ENCODE measurements around the gene ADD1. TPM values are rescaled to one million over a fixed set of nuclear protein-coding genes. Genes with fewer than 3 reads are reported as not detected.
A peak's percentile ranks its signal among the peaks of the same experiment; 100 is the strongest.
"Not testable (repeated sequence)": the region's sequence is repeated elsewhere in the genome, so short reads cannot be mapped to it uniquely, and the experiment has no call there.

Gene ADD1
- total and polyA plus RNA-seq, 9 donors: 165 to 216 (median 177) TPM

- peaks cover 45% of the 10 kb centered on the region for H3K4me1 ChIP-seq (ENCODE audit: control insufficient read depth, insufficient read depth, low read length)
- no peak for DNase-seq
- WGBS (ENCODE audit: insufficient coverage): 68% methylated on average over 13 of the region's 15 CpGs
Measured at GRCh38 chr4:2932951-2933565, 89.4 kb downstream of the ADD1 start.

GRCh38 chr4:2933566-2934076 is 90.0 kb downstream of the ADD1 start:
- Histone ChIP-seq H3K27me3 (ENCODE audit: control insufficient read depth, insufficient read depth, low read length) (no peaks in the 10 kb centered on the region), H3K4me3 (ENCODE audit: low read length) (peak overlapping the region; percentile 68), H3K27ac (ENCODE audit: low read length) (peak overlapping the region; percentile 15), H3K9me3 (replicated peaks; ENCODE audit: control insufficient read depth, low read depth, low read length) (no peaks in the 10 kb centered on the region), H3K4me1 (ENCODE audit: control insufficient read depth, insufficient read depth, low read length) (peaks cover 45% of the 10 kb centered on the region), H3K36me3 (ENCODE audit: control insufficient read depth, insufficient read depth, low read length) (peaks cover 58% of the 10 kb centered on the region)
- DNase-seq: no peak
- WGBS (ENCODE audit: insufficient coverage): 31% methylated on average over 20 of the region's 31 CpGs

More at GRCh38 chr4:2932951-2933565, 89.4 kb downstream of the ADD1 start:
- no peaks in the 10 kb centered on the region for H3K9me3 ChIP-seq (replicated peaks; ENCODE audit: control insufficient read depth, low read depth, low read length)
- H3K27me3 ChIP-seq (ENCODE audit: control insufficient read depth, insufficient read depth, low read length): no peaks in the 10 kb centered on the region
- H3K4me3 ChIP-seq (ENCODE audit: low read length): peak overlapping the region; percentile 68
- peaks cover 59% of the 10 kb centered on the region for H3K36me3 ChIP-seq (ENCODE audit: control insufficient read depth, insufficient read depth, low read length)
- peak overlapping the region; percentile 51 for H3K27ac ChIP-seq (ENCODE audit: low read length)

- no peaks in the 10 kb centered on the region for H3K27me3 ChIP-seq (ENCODE audit: control insufficient read depth, insufficient read depth, low read length)
- H3K4me1 ChIP-seq (ENCODE audit: control insufficient read depth, insufficient read depth, low read length): peaks cover 45% of the 10 kb centered on the region
- H3K9me3 ChIP-seq (replicated peaks; ENCODE audit: control insufficient read depth, low read depth, low read length): no peaks in the 10 kb centered on the region
- peaks cover 58% of the 10 kb centered on the region for H3K36me3 ChIP-seq (ENCODE audit: control insufficient read depth, insufficient read depth, low read length)
- peak overlapping the region; percentile 72 for H3K4me3 ChIP-seq (ENCODE audit: low read length)
- whole genome bisulfite sequencing (ENCODE audit: insufficient coverage): under 1% methylated on average over 34 of the region's 93 CpGs
- DNase-seq: peak; percentile 59
- H3K27ac ChIP-seq (ENCODE audit: low read length): peak overlapping the region; percentile 15
Measured at GRCh38 chr4:2934077-2934812, 90.6 kb downstream of the ADD1 start.

- peaks cover 60% of the 10 kb centered on the region for H3K36me3 ChIP-seq (ENCODE audit: control insufficient read depth, insufficient read depth, low read length)
- peaks cover 45% of the 10 kb centered on the region for H3K4me1 ChIP-seq (ENCODE audit: control insufficient read depth, insufficient read depth, low read length)
- DNase-seq: peak; percentile 96
- H3K4me3 ChIP-seq (ENCODE audit: low read length): peak overlapping the region; percentile 72
- peak overlapping the region; percentile 52 for H3K27ac ChIP-seq (ENCODE audit: low read length)
- WGBS (ENCODE audit: insufficient coverage): under 1% methylated on average over 70 of the region's 70 CpGs
- no peaks in the 10 kb centered on the region for H3K9me3 ChIP-seq (replicated peaks; ENCODE audit: control insufficient read depth, low read depth, low read length)
- H3K27me3 ChIP-seq (ENCODE audit: control insufficient read depth, insufficient read depth, low read length): no peaks in the 10 kb centered on the region
Measured at GRCh38 chr4:2934813-2935761, 91.4 kb downstream of the ADD1 start.

GRCh38 chr4:2935762-2936743 is 92.4 kb downstream of the ADD1 start:
- DNase-seq: no peak
- Histone ChIP-seq H3K4me3 (ENCODE audit: low read length) (peak overlapping the region; percentile 72), H3K27ac (ENCODE audit: low read length) (peak overlapping the region; percentile 52), H3K36me3 (ENCODE audit: control insufficient read depth, insufficient read depth, low read length) (peaks cover 60% of the 10 kb centered on the region), H3K27me3 (ENCODE audit: control insufficient read depth, insufficient read depth, low read length) (no peaks in the 10 kb centered on the region), H3K4me1 (ENCODE audit: control insufficient read depth, insufficient read depth, low read length) (peaks cover 42% of the 10 kb centered on the region), H3K9me3 (replicated peaks; ENCODE audit: control insufficient read depth, low read depth, low read length) (no peaks in the 10 kb centered on the region)
- WGBS (ENCODE audit: insufficient coverage): 80% methylated on average over 19 of the region's 20 CpGs

- Histone ChIP-seq H3K4me1 (ENCODE audit: control insufficient read depth, insufficient read depth, low read length) (peaks cover 40% of the 10 kb centered on the region), H3K36me3 (ENCODE audit: control insufficient read depth, insufficient read depth, low read length) (peaks cover 60% of the 10 kb centered on the region), H3K9me3 (replicated peaks; ENCODE audit: control insufficient read depth, low read depth, low read length) (no peaks in the 10 kb centered on the region), H3K4me3 (ENCODE audit: low read length) (no peak overlapping the region), H3K27me3 (ENCODE audit: control insufficient read depth, insufficient read depth, low read length) (no peaks in the 10 kb centered on the region), H3K27ac (ENCODE audit: low read length) (no peak overlapping the region)
- DNase-seq: no peak
- 71% methylated on average over 6 of the region's 6 CpGs for WGBS (ENCODE audit: insufficient coverage)
Measured at GRCh38 chr4:2936773-2937145, 93.1 kb downstream of the ADD1 start.

- no peak overlapping the region for H3K27ac ChIP-seq (ENCODE audit: low read length)
- peaks cover 62% of the 10 kb centered on the region for H3K36me3 ChIP-seq (ENCODE audit: control insufficient read depth, insufficient read depth, low read length)
- no peak for DNase-seq
- no peaks in the 10 kb centered on the region for H3K27me3 ChIP-seq (ENCODE audit: control insufficient read depth, insufficient read depth, low read length)
- H3K4me3 ChIP-seq (ENCODE audit: low read length): no peak overlapping the region
- peaks cover 35% of the 10 kb centered on the region for H3K4me1 ChIP-seq (ENCODE audit: control insufficient read depth, insufficient read depth, low read length)
- H3K9me3 ChIP-seq (replicated peaks; ENCODE audit: control insufficient read depth, low read depth, low read length): no peaks in the 10 kb centered on the region
- WGBS (ENCODE audit: insufficient coverage): 75% methylated on average over 20 of the region's 23 CpGs
Measured at GRCh38 chr4:2937146-2937857, 93.7 kb downstream of the ADD1 start.

GRCh38 chr4:2937986-2938385 is 94.3 kb downstream of the ADD1 start:
- H3K27me3 ChIP-seq (ENCODE audit: control insufficient read depth, insufficient read depth, low read length): no peaks in the 10 kb centered on the region
- H3K4me3 ChIP-seq (ENCODE audit: low read length): no peak overlapping the region
- peaks cover 67% of the 10 kb centered on the region for H3K36me3 ChIP-seq (ENCODE audit: control insufficient read depth, insufficient read depth, low read length)
- no peak overlapping the region for H3K27ac ChIP-seq (ENCODE audit: low read length)
- no peaks in the 10 kb centered on the region for H3K9me3 ChIP-seq (replicated peaks; ENCODE audit: control insufficient read depth, low read depth, low read length)
- no peak for DNase-seq
- WGBS (ENCODE audit: insufficient coverage): 66% methylated on average over 4 of the region's 12 CpGs
- peaks cover 32% of the 10 kb centered on the region for H3K4me1 ChIP-seq (ENCODE audit: control insufficient read depth, insufficient read depth, low read length)

- not testable (repeated sequence) for H3K9me3 ChIP-seq (replicated peaks; ENCODE audit: control insufficient read depth, low read depth, low read length); H3K27ac ChIP-seq (ENCODE audit: low read length); H3K27me3 ChIP-seq (ENCODE audit: control insufficient read depth, insufficient read depth, low read length); DNase-seq; H3K4me3 ChIP-seq (ENCODE audit: low read length)
- H3K36me3 ChIP-seq (ENCODE audit: control insufficient read depth, insufficient read depth, low read length): peaks cover 72% of the 10 kb centered on the region
- H3K4me1 ChIP-seq (ENCODE audit: control insufficient read depth, insufficient read depth, low read length): peaks cover 28% of the 10 kb centered on the region
- 84% methylated on average over 6 of the region's 10 CpGs for WGBS (ENCODE audit: insufficient coverage)
Measured at GRCh38 chr4:2938411-2938810, 94.8 kb downstream of the ADD1 start.

All from muscle of leg (tissue), 11 donors.